Measurements from ENCODE around the gene DDA1. TPM values are rescaled to one million over a fixed set of nuclear protein-coding genes. Genes with fewer than 3 reads are reported as not detected.

DDA1 gene
- total and polyA plus RNA-seq, 2 of the 13 experiments (the other 11 are each of a cell fraction or from before 2014, with no cell fraction given) = 24.5 to 26.0 TPM

GRCh38 chr19:17305517-17306284, 3.7 kb upstream of the DDA1 start, which contains the start of gene MRPL34 (continued):
- TF ChIP-seq ARID3A (IDR thresholded peaks at IDR 0.05; ENCODE audit: low read depth, low read length) (no peak), PHF21A (CRISPR knock-in tag; IDR thresholded peaks at IDR 0.05) (peak; percentile 89), TARDBP (CRISPR knock-in tag; IDR thresholded peaks at IDR 0.05) (peak; percentile 74), WIZ (CRISPR knock-in tag; IDR thresholded peaks at IDR 0.05) (no peak), HES4 (CRISPR knock-in tag; IDR thresholded peaks at IDR 0.05; ENCODE audit: borderline replicate concordance) (no peak), ZBTB7B (CRISPR knock-in tag; IDR thresholded peaks at IDR 0.05) (peak; percentile 60; the same call in 1 of the 2 replicates), BATF2 (CRISPR knock-in tag; IDR thresholded peaks at IDR 0.05) (no peak), SOX6 (IDR thresholded peaks at IDR 0.05) (no peak), SOX6 (CRISPR knock-in tag; IDR thresholded peaks at IDR 0.05) (peak; percentile 35; the same call in 1 of the 2 replicates), NRL (CRISPR knock-in tag; IDR thresholded peaks at IDR 0.05; ENCODE audit: borderline replicate concordance) (peak; percentile 90; the same call in 1 of the 2 replicates), FOXK2 (IDR thresholded peaks at IDR 0.05) (peak; percentile 77), GATAD2A (CRISPR knock-in tag; IDR thresholded peaks at IDR 0.05) (peak; percentile 81), HHEX (CRISPR knock-in tag; IDR thresholded peaks at IDR 0.05) (no peak), POLR2A (IDR thresholded peaks at IDR 0.05; ENCODE audit: insufficient read depth in 1 of 2, low read depth in 2 of 2, low read length in 2 of 2) (peak; percentile 61 to 76; a peak in 3 of 4 replicates), PPARG (CRISPR knock-in tag; conservative IDR thresholded peaks at IDR 0.05) (no peak), ZNF10 (CRISPR knock-in tag; IDR thresholded peaks at IDR 0.05; ENCODE audit: borderline replicate concordance, low read depth) (no peak), ZNF235 (CRISPR knock-in tag; IDR thresholded peaks at IDR 0.05; ENCODE audit: borderline replicate concordance) (no peak), ZNF256 (CRISPR knock-in tag; conservative IDR thresholded peaks at IDR 0.05) (0 out of 2 replicates have a peak, but pooled peaks have one; percentile 28), ZNF572 (CRISPR knock-in tag; IDR thresholded peaks at IDR 0.05) (no peak), ZNF670 (CRISPR knock-in tag; IDR thresholded peaks at IDR 0.05; ENCODE audit: borderline replicate concordance) (peak; percentile 85), SALL2 (CRISPR knock-in tag; IDR thresholded peaks at IDR 0.05) (no peak), ZNF747 (CRISPR knock-in tag; IDR thresholded peaks at IDR 0.05; ENCODE audit: borderline replicate concordance) (no peak; the same call in 1 of the 2 replicates), SYNCRIP (IDR thresholded peaks at IDR 0.05; ENCODE audit: insufficient read depth, low read depth, low read length) (no peak), BRF2 (CRISPR knock-in tag; IDR thresholded peaks at IDR 0.05) (peak; percentile 6; the same call in 1 of the 2 replicates), TRAFD1 (CRISPR knock-in tag; IDR thresholded peaks at IDR 0.05; ENCODE audit: borderline replicate concordance) (no peak; the same call in 1 of the 2 replicates), RXRA (CRISPR knock-in tag; IDR thresholded peaks at IDR 0.05) (peak; percentile 25; the same call in 1 of the 2 replicates), KDM2A (CRISPR knock-in tag; IDR thresholded peaks at IDR 0.05; ENCODE audit: borderline replicate concordance, low read depth) (peak; percentile 58; the same call in 1 of the 2 replicates)
